SU-DHL-6 (cell line): Measurements from ENCODE around the gene MT3.

Experiments
- H2AFZ ChIP-seq: fragments of 200-600 bp; sonication (generic); 2 replicates; pipeline ENCODE4 v1.6.1; 2014; ENCODE audit warnings: low read depth, mild to moderate bottlenecking, moderate library complexity, mixed read lengths, antibody characterized with exemption, low read length; ENCODE audit not compliant: severe bottlenecking
- H3F3A ChIP-seq: fragments of 200-600 bp; shearing (Covaris generic); 2 replicates; pipeline ENCODE4 v1.6.0; 2016; ENCODE audit warnings: antibody characterized with exemption, mild to moderate bottlenecking; ENCODE audit not compliant: insufficient read depth
- H3K27ac ChIP-seq: fragments of 200-600 bp; sonication (generic); 2 replicates; pipeline ENCODE4 v1.5.1; 2016; ENCODE audit warnings: low read depth, mild to moderate bottlenecking, low read length, moderate library complexity, mixed read lengths
- H3K27me3 ChIP-seq: fragments of 200-600 bp; sonication (generic), shearing (Covaris generic); 2 replicates; pipeline ENCODE4 v1.6.0; 2014; ENCODE audit warnings: mild to moderate bottlenecking, low read length
- H3K36me3 ChIP-seq: fragments of 200-600 bp; sonication (generic); 2 replicates; pipeline ENCODE4 v1.6.1; 2014; ENCODE audit warnings: mild to moderate bottlenecking, low read length, mixed read lengths
- H3K4me2 ChIP-seq: fragments of 300-600, 200-600 bp; shearing (Covaris generic), sonication (generic); 2 replicates; pipeline ENCODE4 v1.6.0; 2014; ENCODE audit warnings: low read length, low read depth, mild to moderate bottlenecking; ENCODE audit not compliant: poor library complexity, severe bottlenecking
- H3K4me3 ChIP-seq: fragments of 200-600 bp; sonication (generic); 2 replicates; pipeline ENCODE4 v1.5.1; 2014; ENCODE audit warnings: antibody characterized with exemption, low read length, mild to moderate bottlenecking, mixed read lengths; ENCODE audit not compliant: insufficient read depth, poor library complexity, severe bottlenecking
- H3K79me2 ChIP-seq: fragments of 200-600 bp; sonication (generic); 2 replicates; pipeline ENCODE4 v1.6.1; 2014; ENCODE audit warnings: mild to moderate bottlenecking, low read length, moderate library complexity; ENCODE audit not compliant: insufficient read depth
- H3K9ac ChIP-seq: fragments of 200-600 bp; sonication (generic); 2 replicates; pipeline ENCODE4 v1.7.0; 2014; ENCODE audit warnings: mild to moderate bottlenecking, low read length
- H3K9me2 ChIP-seq: fragments of 200-600 bp; sonication (generic); replicated peaks from 2 replicates; pipeline ENCODE4 v1.6.1; 2014; ENCODE audit warnings: low read length; ENCODE audit not compliant: insufficient read depth
- H3K9me3 ChIP-seq: fragments of 200-600 bp; sonication (generic); 2 replicates; pipeline ENCODE4 v1.6.1; 2014; ENCODE audit warnings: low read length, mixed read lengths; ENCODE audit not compliant: insufficient read depth
- H4K20me1 ChIP-seq: fragments of 200-600 bp; sonication (generic); 2 replicates; pipeline ENCODE4 v1.6.1; 2014; ENCODE audit warnings: low read depth, mild to moderate bottlenecking, antibody characterized with exemption, low read length, moderate library complexity, mixed read lengths
- EZH2phosphoT487 ChIP-seq: fragments of 200-600 bp; sonication (generic), shearing (Covaris generic); conservative IDR thresholded peaks from 2 replicates; pipeline ENCODE4 v1.6.1; 2018; ENCODE audit warnings: mild to moderate bottlenecking, antibody characterized with exemption, low read length, moderate library complexity, mixed read lengths
- TF ChIP-seq, protein P1 (sequence below): fragments of 200-600 bp; sonication (generic); IDR thresholded peaks from one replicate; pipeline ENCODE4 v1.5.1; 2017; ENCODE audit warnings: antibody characterized with exemption, mild to moderate bottlenecking, low read length, moderate library complexity; ENCODE audit not compliant: insufficient read depth, poor library complexity, severe bottlenecking

The MT3 gene

DNA sequence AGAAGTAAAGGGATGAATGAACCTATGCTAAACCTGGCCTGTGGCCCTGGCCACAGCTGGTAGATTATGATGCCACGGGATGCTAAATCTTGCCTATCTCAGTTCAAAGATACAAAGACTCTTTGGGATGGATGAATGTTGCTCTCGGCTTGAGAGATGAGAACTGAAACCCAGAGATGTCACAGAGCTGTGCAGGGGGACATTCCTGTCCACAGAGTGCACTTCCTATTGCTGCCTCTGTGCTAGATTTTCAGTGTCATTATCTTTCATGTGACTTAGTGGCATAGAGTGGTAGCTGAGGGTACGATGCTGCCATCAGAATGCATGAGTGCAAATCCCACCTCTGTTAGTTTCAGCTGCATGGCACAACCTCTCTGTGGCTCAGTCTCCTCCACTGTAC lies 40.8 kb downstream of the MT3 start:
- H3K9me3 ChIP-seq: no peaks in the 10 kb centered on the region
- no peaks in the 10 kb centered on the region for H3K27me3 ChIP-seq

DNA sequence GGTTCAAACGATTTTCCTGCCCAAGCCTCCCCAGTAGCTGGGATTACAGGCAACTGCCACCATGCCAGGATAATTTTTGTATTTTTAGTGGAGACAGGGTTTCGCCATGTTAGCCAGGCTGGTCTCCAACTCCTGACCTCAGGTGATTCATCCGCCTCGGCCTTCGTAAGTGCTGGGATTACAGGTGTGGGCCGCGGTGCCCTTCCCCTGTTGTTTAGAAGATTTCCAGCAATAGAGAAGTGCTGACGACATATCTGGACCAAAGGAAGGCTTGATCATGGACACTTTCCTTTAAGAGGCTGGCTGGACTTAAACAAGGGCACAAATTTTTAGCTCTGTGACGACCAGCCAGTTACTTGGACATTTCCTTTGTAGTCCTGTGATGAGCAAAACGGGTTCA lies 41.9 kb downstream of the MT3 start:
- H3K4me2 ChIP-seq: no peak overlapping the region
- no peak overlapping the region for H2AFZ ChIP-seq
- H3K9ac ChIP-seq: no peak overlapping the region
- H3F3A ChIP-seq: no peaks in the 10 kb centered on the region
- H3K4me3 ChIP-seq: no peak overlapping the region
- H3K36me3 ChIP-seq: no peaks in the 10 kb centered on the region
- H3K27ac ChIP-seq: no peak overlapping the region
- H3K79me2 ChIP-seq: no peaks in the 10 kb centered on the region
- no peaks in the 10 kb centered on the region for H4K20me1 ChIP-seq
- TF ChIP-seq EZH2phosphoT487: no peak
- TF ChIP-seq, protein P1, sequence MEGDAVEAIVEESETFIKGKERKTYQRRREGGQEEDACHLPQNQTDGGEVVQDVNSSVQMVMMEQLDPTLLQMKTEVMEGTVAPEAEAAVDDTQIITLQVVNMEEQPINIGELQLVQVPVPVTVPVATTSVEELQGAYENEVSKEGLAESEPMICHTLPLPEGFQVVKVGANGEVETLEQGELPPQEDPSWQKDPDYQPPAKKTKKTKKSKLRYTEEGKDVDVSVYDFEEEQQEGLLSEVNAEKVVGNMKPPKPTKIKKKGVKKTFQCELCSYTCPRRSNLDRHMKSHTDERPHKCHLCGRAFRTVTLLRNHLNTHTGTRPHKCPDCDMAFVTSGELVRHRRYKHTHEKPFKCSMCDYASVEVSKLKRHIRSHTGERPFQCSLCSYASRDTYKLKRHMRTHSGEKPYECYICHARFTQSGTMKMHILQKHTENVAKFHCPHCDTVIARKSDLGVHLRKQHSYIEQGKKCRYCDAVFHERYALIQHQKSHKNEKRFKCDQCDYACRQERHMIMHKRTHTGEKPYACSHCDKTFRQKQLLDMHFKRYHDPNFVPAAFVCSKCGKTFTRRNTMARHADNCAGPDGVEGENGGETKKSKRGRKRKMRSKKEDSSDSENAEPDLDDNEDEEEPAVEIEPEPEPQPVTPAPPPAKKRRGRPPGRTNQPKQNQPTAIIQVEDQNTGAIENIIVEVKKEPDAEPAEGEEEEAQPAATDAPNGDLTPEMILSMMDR: no peak
- no peaks in the 10 kb centered on the region for H3K9me2 ChIP-seq
- no peaks in the 10 kb centered on the region for H3K9me3 ChIP-seq
- H3K27me3 ChIP-seq: no peaks in the 10 kb centered on the region

More for the DNA sequence above, 40.8 kb downstream of the MT3 start:
- Histone ChIP-seq H3K9ac (no peak overlapping the region), H3K79me2 (no peaks in the 10 kb centered on the region), H3K9me2 (no peaks in the 10 kb centered on the region), H3K4me2 (no peak overlapping the region), H4K20me1 (no peaks in the 10 kb centered on the region), H3K4me3 (no peak overlapping the region), H3K27ac (no peak overlapping the region), H3K36me3 (no peaks in the 10 kb centered on the region), H2AFZ (no peak overlapping the region), H3F3A (no peaks in the 10 kb centered on the region)
- no peak for TF ChIP-seq EZH2phosphoT487
- TF ChIP-seq, protein P1: no peak

DNA sequence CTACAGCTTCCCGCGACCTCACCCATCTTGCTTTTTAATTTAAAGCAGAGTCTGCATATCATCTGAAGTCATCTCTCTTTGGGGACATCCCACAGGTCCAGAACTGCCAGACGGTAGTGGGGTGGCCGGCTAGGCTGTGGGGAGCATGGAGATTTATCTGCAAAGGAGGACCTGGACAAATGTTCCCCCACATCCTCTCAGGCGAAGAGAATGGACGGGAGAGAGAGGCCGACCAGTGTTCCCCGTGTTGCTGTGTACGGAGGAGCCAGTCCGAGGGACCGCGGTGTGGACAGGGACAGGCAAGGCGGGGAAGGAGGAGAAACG lies 42.5 kb downstream of the MT3 start:
- Histone ChIP-seq H4K20me1 (no peaks in the 10 kb centered on the region), H3K9ac (no peak overlapping the region), H3K4me2 (no peak overlapping the region), H3F3A (no peaks in the 10 kb centered on the region), H3K9me3 (no peaks in the 10 kb centered on the region), H3K4me3 (no peak overlapping the region), H2AFZ (no peak overlapping the region), H3K79me2 (no peaks in the 10 kb centered on the region), H3K27me3 (no peaks in the 10 kb centered on the region), H3K36me3 (no peaks in the 10 kb centered on the region), H3K9me2 (no peaks in the 10 kb centered on the region), H3K27ac (no peak overlapping the region)
- TF ChIP-seq, protein P1: no peak
- no peak for TF ChIP-seq EZH2phosphoT487
